Gastroesophageal sphincter (tissue), 3 donors: ENCODE measurements around the gene DNM3.

Experiments used
- CTCF ChIP-seq, 4 experiments: fragments of 200-600 bp in 2 of 4; fragments of 450-650 bp in 2 of 4; sonication (generic) in 1 of 4; IDR thresholded peaks; one replicate each; pipeline ENCODE4 v1.5.1; 2017 to 2019; ENCODE audit warnings: antibody characterized with exemption in 4 of 4, mild to moderate bottlenecking in 2 of 4, moderate library complexity in 2 of 4
- EP300 ChIP-seq: sonication (generic); formaldehyde crosslinking; IDR thresholded peaks from one replicate; pipeline ENCODE4 v1.6.1; 2017; ENCODE audit warnings: antibody characterized with exemption, mild to moderate bottlenecking
- POLR2A ChIP-seq, 2 donors: fragments of 450-650 bp; IDR thresholded peaks; one replicate each; pipeline ENCODE4 v1.6.1; 2017; ENCODE audit warnings: antibody characterized with exemption in 2 of 2, mild to moderate bottlenecking in 2 of 2, moderate library complexity in 1 of 2
- POLR2AphosphoS5 ChIP-seq: sonication (generic); formaldehyde crosslinking; IDR thresholded peaks from one replicate; pipeline ENCODE4 v1.6.1; 2017; ENCODE audit warnings: antibody characterized with exemption

GRCh38 chr1:172145656-172146055 is 304.4 kb downstream of the DNM3 start:
- TF ChIP-seq CTCF (IDR thresholded peaks at IDR 0.05) (no peak), POLR2AphosphoS5 (no peak), POLR2A (IDR thresholded peaks at IDR 0.05) (no peak), EP300 (no peak)
